ENCODE results near the gene SEPSECS.

Gene SEPSECS

DNA sequence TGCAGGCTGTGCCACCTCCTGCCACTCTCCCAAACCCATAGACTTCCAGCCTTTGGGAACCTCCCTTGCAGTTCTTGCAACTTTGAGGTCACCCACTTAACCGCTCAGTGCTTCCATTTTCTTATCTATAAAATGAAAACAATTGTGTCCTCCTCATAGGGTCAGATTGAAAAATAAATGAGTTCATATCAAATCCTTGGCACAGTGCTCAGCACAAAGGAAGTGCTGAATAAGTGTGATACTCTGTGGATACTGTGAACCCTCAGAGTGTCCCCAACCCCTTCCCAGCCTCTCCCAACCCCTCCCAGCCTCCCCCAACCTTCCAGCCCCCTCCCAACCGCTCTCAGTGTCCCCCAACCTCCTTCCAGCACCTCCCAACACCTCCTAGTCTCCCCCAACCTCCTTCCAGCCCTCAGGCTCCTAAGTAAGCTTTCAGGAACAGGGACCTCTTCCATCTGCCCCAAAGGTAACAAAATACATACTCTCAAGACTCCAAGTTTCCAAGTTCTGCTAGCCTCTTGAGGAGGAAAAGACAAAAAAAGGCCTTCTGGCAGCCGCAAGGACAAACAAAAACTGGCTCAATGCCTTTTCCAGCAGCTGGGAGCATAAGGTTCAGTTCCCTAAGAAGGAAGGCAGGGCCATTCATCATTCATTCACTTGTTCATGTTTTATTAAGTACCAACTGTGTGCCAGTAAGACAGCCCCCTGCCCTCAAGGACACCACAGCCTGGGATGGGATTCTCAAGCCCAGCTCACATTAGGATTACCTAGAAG is 83.4 kb downstream of the SEPSECS start:
- no peak for ATAC-seq

DNA sequence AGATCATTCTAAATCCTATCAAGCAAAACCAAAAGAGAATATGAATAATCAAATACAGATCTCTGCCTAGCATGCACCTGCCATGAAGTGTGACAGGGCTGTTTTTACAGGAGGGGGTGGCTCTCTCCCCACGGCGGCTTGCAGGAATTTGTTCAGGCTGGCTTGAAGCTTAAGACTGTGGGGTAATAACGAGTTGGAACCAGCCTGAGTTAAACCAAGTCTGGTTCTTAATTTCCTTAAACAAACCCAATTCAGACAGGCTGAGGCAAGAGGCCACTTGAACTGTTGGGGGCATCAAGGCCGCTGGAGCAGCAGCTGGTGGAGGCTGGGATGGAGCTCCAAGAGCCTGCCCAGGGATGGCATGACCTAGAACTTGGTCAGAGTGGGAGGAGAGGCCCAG is 84.4 kb downstream of the SEPSECS start:
- ATAC-seq, result no peak

DNA sequence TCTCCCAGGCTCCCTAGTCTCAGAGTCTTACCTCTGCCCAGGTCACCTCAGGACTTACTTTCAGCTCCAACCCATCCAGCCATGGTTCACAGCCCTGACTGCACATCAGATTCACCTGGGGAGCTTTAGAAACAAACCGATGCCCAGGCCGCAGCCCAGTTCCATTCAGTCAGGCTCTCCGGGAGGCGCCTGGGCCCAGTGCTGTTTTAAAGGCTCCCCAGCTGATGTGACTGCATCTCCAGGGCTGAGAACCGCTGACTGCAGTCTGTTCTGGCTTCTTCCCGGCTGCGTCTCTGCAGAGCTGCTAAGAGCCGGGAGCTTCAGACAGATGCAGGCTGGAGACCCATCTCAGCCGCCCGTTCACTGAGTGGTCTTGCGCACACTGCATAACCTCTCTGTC is 85.1 kb downstream of the SEPSECS start:
- ATAC-seq, result no peak

DNA sequence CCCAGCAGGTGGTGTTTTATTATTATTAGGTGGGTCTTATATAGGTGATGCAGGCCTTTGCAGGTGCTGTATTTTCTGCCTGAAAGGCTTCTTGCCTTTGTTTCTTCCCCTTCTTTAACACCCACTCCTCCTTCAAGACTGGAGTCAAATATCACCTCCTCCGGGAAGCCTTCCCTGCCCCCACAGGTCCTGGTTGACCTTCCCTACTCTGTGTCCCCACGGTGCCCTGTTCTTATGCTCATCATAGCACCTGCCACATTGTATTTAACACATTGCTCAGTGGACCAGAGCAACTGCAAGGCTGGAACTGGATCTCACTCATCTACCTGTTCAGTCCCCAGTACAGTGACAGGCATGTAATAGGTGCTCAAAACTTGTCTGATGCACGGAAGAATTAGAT is 89.7 kb downstream of the SEPSECS start:
- no peak for ATAC-seq
